ENCODE data around the gene STAT5B.
"Not testable (repeated sequence)": the region's sequence is repeated elsewhere in the genome, so short reads cannot be mapped to it uniquely, and the experiment has no call there.

Gene STAT5B

GRCh38 chr17:42191275-42191608 is 84.9 kb downstream of the STAT5B start:
- no peak for DNase-seq

DNA sequence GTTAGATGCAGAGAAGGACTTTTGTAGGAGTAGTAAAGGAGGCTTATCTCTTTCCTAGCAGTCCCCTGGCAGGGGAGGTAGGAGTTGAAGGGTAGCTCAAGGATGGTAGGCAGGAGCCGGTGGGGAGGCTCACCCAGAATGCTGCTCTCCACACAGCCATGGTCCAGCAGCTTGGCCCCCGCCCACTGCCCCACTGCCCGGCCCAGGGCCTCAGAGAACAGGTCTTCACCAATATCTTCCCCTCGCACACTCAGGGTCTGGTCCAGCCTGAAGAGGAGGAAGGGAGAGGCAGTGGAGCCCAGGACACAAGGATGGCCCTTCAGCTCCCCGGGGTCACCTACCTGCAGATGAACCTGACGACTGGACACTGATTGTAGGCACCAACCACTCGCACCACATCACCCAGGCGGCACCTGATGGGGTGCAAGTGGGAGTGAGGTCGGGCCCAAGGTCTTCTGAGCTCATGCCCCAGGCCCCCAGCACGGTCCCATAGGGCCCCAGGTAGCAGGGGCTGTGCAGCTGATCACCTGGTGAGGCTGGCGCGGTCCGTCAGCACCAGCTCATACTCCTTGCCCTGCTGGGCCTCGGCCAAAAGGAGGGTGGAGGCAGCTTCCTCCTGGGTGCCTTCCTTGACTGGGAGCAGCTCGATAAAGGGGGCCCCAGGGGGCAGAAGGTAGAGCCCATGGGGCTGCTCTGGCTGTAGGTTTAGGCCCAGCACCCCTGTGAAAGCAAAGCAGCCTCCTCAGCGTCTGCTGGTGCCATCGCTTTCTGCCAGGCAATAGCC is 85.5 kb downstream of the STAT5B start:
- no peak for DNase-seq

- DNase-seq, result no peak
Measured at GRCh38 chr17:42189651-42189965, 86.6 kb downstream of the STAT5B start.

DNA sequence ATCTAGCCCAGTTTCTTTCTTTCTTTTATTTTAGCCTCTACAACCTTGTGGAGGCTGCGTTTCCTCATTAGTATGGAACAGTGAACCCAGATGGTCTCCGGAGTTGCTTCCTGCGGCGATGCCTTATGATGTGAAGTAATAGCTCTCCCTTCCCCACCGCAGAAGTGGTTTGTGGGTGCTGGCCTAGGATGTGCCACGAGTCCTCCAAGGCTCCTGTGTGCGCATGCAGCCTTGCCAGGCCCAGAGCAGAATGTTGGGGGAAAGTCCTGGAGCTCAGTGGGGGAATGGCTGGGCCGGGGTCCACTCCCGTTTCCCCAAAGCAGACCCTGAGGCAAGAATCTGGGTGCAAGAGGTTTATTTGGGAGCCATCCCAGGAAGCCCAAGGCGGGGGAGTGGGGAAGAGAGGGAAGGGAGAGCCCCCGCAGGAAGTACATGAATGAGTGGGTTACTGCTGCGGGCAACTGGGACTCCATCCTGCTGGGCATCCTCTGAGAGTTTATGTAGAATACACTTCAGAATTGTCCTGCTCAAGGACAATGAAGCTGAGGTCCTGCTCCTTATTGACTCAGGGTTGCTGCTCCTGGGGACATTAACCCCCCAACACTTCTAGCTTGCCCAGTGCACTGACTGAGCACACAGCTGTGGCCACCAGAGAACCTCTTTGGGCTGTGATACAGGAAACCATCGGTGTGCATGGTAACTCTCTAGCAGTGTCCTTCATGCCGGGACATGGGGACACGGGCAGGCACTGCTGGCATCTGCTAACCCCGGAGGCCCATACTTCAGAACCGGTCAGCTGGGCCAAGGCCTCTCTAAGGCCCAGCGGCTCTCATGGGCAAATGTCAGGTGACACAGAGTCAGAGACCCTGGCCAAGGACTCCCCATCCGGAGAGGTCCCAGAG is 87.2 kb downstream of the STAT5B start:
- DNase-seq, result no peak

DNA sequence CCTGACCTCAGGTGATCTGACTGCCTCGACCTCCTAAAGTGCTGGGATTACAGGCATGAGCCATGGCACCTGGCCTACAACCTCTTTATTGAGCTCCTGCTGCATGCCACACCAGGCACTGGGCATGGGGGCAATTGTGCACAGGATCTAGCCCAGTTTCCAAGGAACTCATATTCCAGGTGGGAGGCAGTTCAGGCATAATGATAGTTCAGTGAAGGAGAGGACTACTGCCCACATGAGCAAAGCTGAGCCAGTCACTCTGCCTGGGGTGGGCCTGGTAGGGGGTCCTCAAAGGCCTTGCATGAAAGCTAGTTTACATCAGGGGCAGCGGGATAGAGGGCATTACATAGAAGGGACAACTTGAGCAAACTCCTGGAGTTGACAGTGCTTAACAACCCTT is 88.4 kb downstream of the STAT5B start:
- DNase-seq, result no peak

GRCh38 chr17:42186191-42186590 is 90.0 kb downstream of the STAT5B start:
- not testable (repeated sequence) for DNase-seq

GRCh38 chr17:42185621-42185930 is 90.6 kb downstream of the STAT5B start:
- DNase-seq, result no peak

DNA sequence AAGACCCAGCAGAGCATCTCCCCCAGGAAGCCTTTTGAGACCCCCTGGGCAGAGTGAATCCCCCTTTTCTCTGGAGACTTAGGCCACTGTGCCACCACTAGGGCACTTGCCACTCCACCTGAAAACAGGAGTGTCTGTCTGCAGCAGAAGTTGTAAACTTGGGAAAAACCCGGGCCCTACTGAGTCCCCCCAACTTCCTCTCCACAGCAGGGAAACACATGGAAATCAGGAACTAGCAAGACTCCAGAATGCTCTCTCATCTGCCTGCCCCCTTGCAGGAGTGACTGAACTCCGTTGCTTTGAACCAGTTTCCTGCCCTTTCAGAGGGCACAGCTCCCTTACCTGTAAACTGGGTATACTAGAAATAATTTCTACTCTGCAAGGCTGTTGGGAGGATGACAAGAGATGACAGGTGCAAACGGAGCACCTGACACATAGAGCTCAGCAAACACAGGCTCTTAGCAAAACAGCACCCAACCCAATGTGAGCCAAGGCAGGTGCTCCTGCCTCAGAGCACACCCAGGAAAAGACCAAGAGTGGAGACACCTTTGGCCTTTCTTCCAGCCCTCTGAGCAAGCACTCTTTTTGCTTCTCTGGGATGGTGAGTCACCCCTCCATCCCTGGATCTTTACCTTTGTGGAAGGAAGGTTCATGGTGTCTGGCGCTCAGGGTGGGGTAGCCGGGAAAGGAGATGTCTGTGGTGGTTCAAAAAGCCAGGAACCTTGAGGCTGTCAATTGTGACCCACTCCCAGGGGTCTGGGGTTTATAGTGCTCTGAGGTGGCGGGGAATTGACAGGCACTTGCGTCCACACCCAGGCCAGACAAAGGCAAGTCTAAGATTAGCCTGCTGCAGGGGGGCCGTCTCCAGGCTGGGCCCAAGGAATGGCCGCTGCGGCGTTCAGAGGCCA is 91.2 kb downstream of the STAT5B start, which contains the start of gene HCRT:
HCRT (minus strand) TSS at position 740 of the 908 bp plus-strand sequence; CDS start at position 653, 87 bp downstream.
- no peak for DNase-seq

- peak; percentile 89 for DNase-seq
Measured at GRCh38 chr17:42183741-42184711, 92.2 kb downstream of the STAT5B start.

- DNase-seq, result no peak
Measured at GRCh38 chr17:42182927-42183734, 93.1 kb downstream of the STAT5B start.

DNA sequence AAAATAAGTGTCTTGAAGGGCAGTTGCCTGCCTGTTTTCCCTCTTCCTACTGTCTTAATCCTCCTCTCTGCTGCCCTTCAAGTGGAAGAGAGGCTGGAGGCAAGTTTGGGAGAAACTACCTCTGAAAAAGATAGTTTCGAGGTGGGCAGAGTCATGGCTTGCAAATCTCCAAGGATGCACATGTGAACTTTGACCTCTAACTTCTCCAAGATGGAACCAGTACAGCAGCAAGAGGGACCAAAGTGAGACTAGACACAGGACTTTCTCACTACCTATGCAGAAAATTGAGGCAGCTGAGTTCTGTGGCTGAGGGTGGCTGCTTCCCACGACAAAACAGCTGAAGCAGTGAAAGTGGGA is 94.4 kb downstream of the STAT5B start:
- DNase-seq, result no peak

- DNase-seq, result peak; percentile 92
Measured at GRCh38 chr17:42180922-42181850, 95.0 kb downstream of the STAT5B start, which contains the start of gene KCNH4. Gene KCNH4 (minus strand): TSS chr17:42181142. CDS start chr17:42180945, 197 bp downstream.

DNA sequence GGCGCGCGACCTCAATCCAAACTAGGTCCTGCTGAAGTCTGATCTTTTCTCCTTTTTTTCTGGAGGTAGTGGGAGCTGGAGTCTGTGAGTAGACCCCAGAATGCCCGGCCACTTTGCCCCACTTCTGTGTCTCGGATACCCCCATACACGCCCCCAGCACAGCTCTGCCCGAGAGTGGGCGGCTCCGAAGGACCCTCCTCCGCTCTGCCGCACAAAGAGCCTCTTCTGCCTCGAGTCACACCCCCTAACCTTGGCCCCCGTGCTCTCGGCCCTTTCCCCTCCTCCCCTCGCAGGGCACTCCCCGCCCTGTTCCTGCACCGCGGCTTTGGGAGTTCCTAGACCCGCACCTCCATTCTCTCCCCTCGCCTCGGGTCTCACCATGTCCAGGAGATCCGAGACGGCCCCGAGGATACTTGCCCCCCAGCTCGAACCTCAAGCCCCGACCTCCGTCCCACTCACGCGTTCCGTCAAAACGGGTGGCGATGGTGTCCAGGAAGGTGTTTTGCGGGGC is 95.7 kb downstream of the STAT5B start:
- no peak for DNase-seq

GRCh38 chr17:42179911-42180410 is 96.2 kb downstream of the STAT5B start:
- DNase-seq, result no peak

DNA sequence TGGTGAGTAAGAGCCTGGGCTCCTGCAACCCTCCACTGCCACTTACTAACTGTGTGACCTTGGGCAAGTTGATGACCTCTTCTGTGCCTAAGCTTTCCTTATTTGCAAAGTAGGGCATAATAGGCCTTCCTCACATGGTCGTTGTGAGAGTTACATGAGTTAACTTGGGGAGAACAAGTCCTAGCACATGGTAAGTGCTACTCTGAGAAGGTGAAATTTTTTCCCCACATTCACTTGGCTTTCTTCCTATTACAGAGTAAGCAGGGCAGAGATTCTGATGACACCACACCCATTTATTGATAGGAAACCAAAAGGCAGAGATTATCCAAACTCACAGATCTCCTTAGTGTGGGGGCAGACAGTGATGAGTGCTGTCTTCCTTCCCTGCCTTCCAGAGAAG is 96.9 kb downstream of the STAT5B start:
- no peak for DNase-seq

GRCh38 chr17:42178817-42179216 is 97.4 kb downstream of the STAT5B start:
- peak; percentile 48 for DNase-seq

DNA sequence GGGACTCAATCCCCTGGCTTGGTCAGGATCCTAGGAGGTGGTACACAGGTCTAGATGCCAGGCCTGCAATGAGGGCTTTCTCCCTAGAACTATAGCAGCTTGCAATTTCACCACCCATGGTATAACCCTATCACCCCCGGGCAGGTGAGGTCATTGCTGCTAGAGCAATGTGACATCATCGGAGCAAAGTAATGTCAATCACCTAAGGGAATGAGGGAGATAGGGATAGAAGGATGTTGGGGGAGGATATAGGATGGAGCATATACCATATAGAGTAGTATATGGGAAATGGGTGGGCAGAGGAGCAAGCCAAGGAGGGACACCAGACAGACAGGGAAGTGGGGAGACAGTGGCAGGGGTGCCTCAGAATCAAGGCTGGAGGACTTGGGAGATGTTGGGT is 98.5 kb downstream of the STAT5B start:
- DNase-seq, result no peak

DNA sequence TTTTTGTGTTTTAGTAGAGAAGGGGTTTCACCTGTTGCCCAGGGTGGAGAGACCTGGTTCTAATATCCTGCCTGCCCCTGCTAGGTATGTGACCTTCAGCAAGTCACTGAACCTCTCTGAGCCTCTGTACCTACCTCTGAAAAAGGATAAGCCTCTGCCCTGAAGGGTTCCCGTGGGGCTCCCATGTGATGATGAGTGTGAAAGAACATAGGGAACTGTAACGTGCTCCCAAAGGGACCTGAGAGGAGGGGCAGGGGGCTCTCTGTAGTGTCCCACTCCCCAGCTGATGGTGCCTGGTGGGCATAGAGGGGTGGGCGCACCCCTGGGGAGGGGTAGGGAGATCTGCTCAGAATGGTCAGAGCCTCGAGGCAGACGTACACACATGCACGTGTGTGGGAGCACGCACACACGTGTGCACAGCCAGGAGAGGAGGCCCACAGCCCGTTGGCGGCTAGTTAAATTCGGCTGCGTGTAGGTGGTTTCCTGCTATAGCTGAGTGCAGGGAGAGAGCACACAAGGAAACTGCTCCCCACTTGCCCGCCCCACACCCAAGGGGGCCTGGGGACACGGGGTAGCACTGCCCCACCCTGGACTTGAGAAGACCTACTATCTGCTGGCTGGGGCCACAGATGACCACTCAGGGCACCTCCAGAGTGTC is 101.9 kb downstream of the STAT5B start:
- DNase-seq, result no peak

DNA sequence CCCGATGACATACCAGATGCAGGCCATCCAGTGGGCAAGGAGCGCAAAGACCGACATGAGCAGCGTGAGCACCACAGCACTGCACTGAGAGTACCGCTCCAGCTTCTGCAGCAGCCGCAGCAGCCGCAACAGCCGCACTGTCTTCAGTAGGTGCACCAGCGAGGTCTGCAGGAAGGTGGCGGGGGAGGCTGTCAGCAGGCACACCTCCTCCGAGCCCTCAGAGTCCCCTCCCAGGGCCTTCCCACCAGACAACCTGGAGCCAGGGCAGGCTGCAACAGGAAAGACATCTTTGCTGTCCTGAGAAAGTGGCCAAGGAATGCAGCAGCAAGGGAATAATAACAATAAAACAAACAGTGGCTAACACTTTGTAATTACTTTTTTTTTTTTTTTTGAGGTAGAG is 104.4 kb downstream of the STAT5B start:
- DNase-seq, result no peak

All from activated CD4-positive, alpha-beta T cell treated with anti-CD3 and anti-CD28 coated beads, Interleukin-2, Interleukin-6, amounts not matched to agents 100 ng/mL and 50 ng/mL, durations not matched to agents 16 hours and 8 hours (primary cell).